ENCODE results near the gene KCNMA1.

KCNMA1 gene

DNA sequence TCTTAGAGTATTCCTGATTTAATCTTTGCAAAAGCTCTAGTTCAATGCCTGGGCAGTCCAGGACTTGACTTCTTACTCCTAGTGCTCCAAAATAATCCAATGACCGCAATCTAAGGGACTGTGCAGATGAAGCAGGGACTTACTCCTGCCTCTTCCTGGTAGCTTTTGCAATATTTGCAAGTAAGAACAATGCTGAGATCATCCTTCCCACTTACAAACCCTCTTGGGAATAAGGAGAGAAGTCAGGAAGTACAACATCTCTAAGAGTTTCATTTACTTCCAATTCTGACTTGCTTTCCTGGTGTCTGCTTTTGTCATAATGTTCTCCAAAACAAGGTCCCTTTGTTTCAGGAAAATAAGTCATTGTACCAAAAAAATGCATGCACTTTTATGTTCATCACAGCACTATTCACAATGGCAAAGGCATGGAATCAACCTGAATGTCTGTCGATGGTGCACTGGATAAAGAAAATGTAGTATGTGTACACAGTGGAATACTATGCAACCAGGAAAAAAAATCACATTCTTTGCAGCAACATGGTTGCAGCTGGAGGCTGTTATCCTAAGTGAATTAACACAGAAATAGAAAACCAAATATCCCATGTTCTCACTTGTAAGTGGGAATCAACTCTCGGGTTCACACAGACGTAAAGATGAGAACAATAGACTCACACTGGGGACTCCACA, 7.1 kb upstream of the KCNMA1 start:
- DNase-seq (ENCODE audit: extremely low read depth, low read depth): no peak
- TF ChIP-seq, protein P1, sequence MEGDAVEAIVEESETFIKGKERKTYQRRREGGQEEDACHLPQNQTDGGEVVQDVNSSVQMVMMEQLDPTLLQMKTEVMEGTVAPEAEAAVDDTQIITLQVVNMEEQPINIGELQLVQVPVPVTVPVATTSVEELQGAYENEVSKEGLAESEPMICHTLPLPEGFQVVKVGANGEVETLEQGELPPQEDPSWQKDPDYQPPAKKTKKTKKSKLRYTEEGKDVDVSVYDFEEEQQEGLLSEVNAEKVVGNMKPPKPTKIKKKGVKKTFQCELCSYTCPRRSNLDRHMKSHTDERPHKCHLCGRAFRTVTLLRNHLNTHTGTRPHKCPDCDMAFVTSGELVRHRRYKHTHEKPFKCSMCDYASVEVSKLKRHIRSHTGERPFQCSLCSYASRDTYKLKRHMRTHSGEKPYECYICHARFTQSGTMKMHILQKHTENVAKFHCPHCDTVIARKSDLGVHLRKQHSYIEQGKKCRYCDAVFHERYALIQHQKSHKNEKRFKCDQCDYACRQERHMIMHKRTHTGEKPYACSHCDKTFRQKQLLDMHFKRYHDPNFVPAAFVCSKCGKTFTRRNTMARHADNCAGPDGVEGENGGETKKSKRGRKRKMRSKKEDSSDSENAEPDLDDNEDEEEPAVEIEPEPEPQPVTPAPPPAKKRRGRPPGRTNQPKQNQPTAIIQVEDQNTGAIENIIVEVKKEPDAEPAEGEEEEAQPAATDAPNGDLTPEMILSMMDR (IDR thresholded peaks at IDR 0.05; ENCODE audit: low read depth, low read length): no peak

DNA sequence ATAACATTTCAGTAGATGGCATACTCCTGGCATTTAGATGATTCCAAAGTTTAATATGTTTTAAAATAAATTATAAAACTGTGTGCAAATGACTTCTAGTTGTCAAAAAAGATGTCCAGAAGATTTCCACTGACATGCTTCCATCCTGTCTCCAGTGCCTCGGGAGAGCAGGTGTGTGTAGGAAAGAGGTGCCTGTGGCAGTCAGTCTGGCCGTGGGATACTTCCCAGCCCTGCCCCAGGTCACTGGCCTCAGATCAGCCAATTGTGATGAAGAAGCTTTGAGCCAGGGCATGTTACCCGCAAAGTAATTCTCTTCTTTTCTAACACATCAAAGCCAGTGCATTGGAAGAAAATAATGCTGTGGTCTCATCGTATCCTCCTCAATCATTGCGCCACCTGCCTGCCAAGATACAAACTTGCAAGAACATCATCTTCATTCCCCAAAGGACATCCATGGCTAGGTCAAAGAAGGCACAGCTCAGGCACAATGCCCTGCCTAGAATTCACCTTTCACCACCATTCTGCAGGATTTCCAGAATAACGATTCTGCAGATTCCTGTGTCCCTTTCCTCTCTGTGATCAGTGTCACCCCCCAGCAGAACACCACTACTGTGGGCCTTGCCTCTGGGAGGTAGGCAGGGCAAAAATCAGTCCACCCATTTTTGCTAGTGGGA, 6.3 kb upstream of the KCNMA1 start:
- TF ChIP-seq, protein P1 (IDR thresholded peaks at IDR 0.05; ENCODE audit: low read depth, low read length): peak; percentile 63
- no peak for DNase-seq (ENCODE audit: extremely low read depth, low read depth)

DNA sequence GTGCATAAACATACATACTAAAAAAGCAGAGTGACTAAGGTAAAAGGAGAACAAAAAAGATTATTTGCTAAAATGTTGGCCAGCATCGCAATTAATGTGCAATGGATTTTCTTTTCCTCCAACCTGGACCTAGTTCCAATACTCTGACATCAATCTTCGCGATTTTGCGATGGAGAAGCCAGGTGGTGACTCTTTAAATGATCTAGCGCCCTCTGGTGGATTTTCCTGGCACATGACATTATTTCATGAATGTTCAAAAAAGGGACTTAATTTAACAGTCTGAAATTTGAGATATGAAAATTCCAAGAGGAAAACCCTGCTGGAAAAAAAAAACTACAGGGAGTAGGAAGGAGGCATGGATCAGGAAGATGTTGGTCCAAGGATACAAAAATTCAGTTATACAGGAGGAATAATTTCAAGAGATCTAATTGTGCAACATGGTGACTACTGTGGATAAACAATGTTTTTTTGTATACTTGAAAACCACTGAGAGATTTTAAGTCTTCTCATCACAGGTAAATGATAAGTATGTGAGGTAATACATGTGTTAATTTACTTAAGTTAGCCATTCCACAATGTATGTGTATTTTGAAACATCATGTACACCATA, 4.3 kb upstream of the KCNMA1 start:
- DNase-seq (ENCODE audit: extremely low read depth, low read depth): no peak
- TF ChIP-seq, protein P1 (IDR thresholded peaks at IDR 0.05; ENCODE audit: low read depth, low read length): peak; percentile 66

DNA sequence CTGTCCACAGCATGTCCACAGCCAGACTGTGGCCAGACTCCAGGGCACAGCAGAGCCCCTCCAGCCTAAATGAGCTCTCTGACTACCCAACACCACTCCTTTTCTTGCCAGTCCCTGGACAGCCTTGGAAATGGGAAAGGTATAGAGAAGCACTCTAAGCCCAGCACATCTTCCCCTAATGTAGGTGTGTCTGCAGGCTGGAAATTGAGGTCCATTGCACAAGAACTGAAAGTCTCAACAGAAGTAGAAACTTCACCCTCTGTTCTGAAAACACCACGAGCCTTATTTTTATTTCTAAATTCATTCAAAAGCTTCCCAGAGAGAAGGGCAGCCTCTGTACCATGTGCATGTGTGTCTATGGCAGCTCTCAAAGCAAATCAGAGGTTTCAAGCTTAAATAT, 3.7 kb upstream of the KCNMA1 start:
- TF ChIP-seq, protein P1 (IDR thresholded peaks at IDR 0.05; ENCODE audit: low read depth, low read length): no peak
- no peak for DNase-seq (ENCODE audit: extremely low read depth, low read depth)

DNA sequence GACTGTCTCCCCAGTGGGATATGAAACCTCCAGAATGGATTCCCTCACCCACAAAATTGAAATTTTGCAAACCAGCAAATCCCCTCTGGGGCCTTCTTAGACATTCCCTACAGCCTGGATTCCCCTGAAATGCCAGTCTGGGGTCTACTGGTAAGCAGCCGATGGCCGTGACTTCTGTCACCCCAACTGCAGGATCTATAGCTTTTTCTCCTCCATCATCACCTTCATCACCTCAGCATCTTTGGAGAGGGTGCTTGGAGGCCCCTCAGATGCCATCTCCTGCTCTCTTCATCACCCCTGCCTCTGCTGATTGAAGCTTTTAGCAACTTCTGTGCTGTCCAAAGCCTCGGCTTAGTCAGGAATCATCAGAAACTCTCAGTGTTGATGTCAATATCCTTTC, 2.6 kb upstream of the KCNMA1 start:
- no peak for DNase-seq (ENCODE audit: extremely low read depth, low read depth)
- TF ChIP-seq, protein P1 (IDR thresholded peaks at IDR 0.05; ENCODE audit: low read depth, low read length): no peak

DNA sequence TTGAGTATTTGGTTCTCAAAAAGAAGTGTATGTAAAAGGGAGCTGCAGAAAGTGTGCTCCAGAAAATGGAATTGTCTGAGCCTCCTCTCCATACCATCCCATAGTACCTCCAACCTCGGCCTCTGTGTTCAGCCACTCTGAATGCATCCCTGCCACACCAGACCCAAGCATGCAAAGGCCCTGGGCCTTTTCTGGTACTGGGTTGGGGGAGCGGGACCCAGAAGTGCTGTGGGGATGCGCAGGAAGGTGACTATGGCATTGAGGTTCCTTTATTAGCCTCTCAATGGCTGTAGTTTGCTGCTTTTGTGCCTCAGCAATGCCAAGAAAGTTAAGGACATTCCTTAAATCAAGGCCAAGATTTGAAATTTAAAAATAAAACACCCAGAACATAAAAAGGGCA, 2.1 kb upstream of the KCNMA1 start:
- TF ChIP-seq, protein P1 (IDR thresholded peaks at IDR 0.05; ENCODE audit: low read depth, low read length): no peak
- DNase-seq (ENCODE audit: extremely low read depth, low read depth): no peak

Measured in AG09319 (cell line).